MCF 10A (cell line): ENCODE measurements around the gene DAB1. TPM values are rescaled to one million over a fixed set of nuclear protein-coding genes. Genes with fewer than 3 reads are reported as not detected.

Experiments
- BruUV-seq: library from RNA; stranded (reverse); fragments of 400-500 nt; replicated peaks from 2 replicates; lab custom pipeline; 2021; lab: Mats Ljungman, UMichigan
- CTCF ChIA-PET: fragments of 300-600 bp; sonication (Branson Sonifier 250); formaldehyde crosslinking; extraction: SDS; loops from one replicate; lab custom pipeline; 2021; ENCODE audit warnings: antibody characterized with exemption, inconsistent platforms; lab: Yijun Ruan, JAX
- POLR2A ChIA-PET: fragments of 300-600, 350-650 bp; sonication (Branson Sonifier 250); formaldehyde crosslinking; extraction: SDS; loops from one replicate; lab custom pipeline; 2020; ENCODE audit warnings: antibody characterized with exemption, inconsistent platforms; lab: Yijun Ruan, JAX
- DNase-seq: peaks from one replicate; pipeline ENCODE4 v3.0.0-alpha.2; 2018; ENCODE audit not compliant: unreplicated experiment
- H3K27ac Mint-ChIP-seq: one replicate; pipeline ENCODE4 v1.8.0; 2022; ENCODE audit warnings: mild to moderate bottlenecking, low read depth, mixed read lengths; ENCODE audit not compliant: unreplicated experiment
- H3K27me3 Mint-ChIP-seq: one replicate; pipeline ENCODE4 v1.8.0; 2022; ENCODE audit warnings: mixed read lengths; ENCODE audit not compliant: insufficient read depth, unreplicated experiment
- H3K36me3 Mint-ChIP-seq: one replicate; pipeline ENCODE4 v1.8.0; 2022; ENCODE audit warnings: mild to moderate bottlenecking, moderate library complexity, mixed read lengths; ENCODE audit not compliant: insufficient read depth, unreplicated experiment
- H3K4me1 Mint-ChIP-seq: one replicate; pipeline ENCODE4 v1.8.0; 2022; ENCODE audit warnings: mixed read lengths; ENCODE audit not compliant: insufficient read depth, unreplicated experiment
- H3K4me3 Mint-ChIP-seq: one replicate; pipeline ENCODE4 v1.8.0; 2022; ENCODE audit warnings: mild to moderate bottlenecking, moderate library complexity, mixed read lengths; ENCODE audit not compliant: unreplicated experiment
- H3K9me3 Mint-ChIP-seq: one replicate; pipeline ENCODE4 v1.8.0; 2022; ENCODE audit warnings: mixed read lengths; ENCODE audit not compliant: unreplicated experiment
- CTCF ChIP-seq: fragments of 200-600 bp; IDR thresholded peaks from one replicate; pipeline ENCODE4 v1.8.0; 2022; ENCODE audit warnings: antibody characterized with exemption, mild to moderate bottlenecking; ENCODE audit not compliant: unreplicated experiment
- intact Hi-C: fragments of 100-400 bp; cut with micrococcal nuclease; formaldehyde crosslinking; loops from 2 replicates; pipeline ENCODE4 v1.14.1; 2022
- total RNA-seq: library from RNA; stranded (reverse); gene quantifications from 2 replicates; pipeline ENCODE4 v1.2.3, GENCODE V29; 2022

The DAB1 gene
- total RNA-seq, 1 experiment from 2014 or later, result not detected

- no peak for TF ChIP-seq CTCF
- DNase-seq, result no peak
- H3K4me1 Mint-ChIP-seq, result peaks cover 10% of the 10 kb centered on the region
- H3K27ac Mint-ChIP-seq, result no peak overlapping the region
- no peaks in the 10 kb centered on the region for H3K27me3 Mint-ChIP-seq
- no peak overlapping the region for H3K4me3 Mint-ChIP-seq
- intact Hi-C loops, result no loop called here
- ChIA-PET POLR2A (no interaction called here), CTCF (interaction anchor here (0.6 to 1.1 kb wide), 2 partner anchors 26 to 98 kb away, joined by 3 to 4 read pairs; no protein-coding TSS in a partner anchor)
- H3K9me3 Mint-ChIP-seq, result no peaks in the 10 kb centered on the region
- no peaks in the 10 kb centered on the region for H3K36me3 Mint-ChIP-seq
- no TSS peak for BruUV-seq
These were observed 307.0 kb downstream of the DAB1 start for GRCh38 chr1:57116871-57117270.

- H3K36me3 Mint-ChIP-seq, result no peaks in the 10 kb centered on the region
- no peak for DNase-seq
- intact Hi-C loops, result no loop called here
- no peak overlapping the region for H3K4me3 Mint-ChIP-seq
- H3K4me1 Mint-ChIP-seq, result peaks cover 10% of the 10 kb centered on the region
- no peaks in the 10 kb centered on the region for H3K9me3 Mint-ChIP-seq
- no TSS peak for BruUV-seq
- POLR2A ChIA-PET, result no interaction called here
- no peaks in the 10 kb centered on the region for H3K27me3 Mint-ChIP-seq
- TF ChIP-seq CTCF, result no peak
- H3K27ac Mint-ChIP-seq, result no peak overlapping the region
- CTCF ChIA-PET, result interaction anchor here (1.1 kb wide), 1 partner anchor 294 kb away, joined by 3 read pairs; no protein-coding TSS in a partner anchor
These were observed 308.7 kb downstream of the DAB1 start for GRCh38 chr1:57115030-57115614.

- H3K4me1 Mint-ChIP-seq, result no peaks in the 10 kb centered on the region
- H3K4me3 Mint-ChIP-seq, result no peak overlapping the region
- TF ChIP-seq CTCF, result no peak
- H3K36me3 Mint-ChIP-seq, result no peaks in the 10 kb centered on the region
- BruUV-seq, result no TSS peak
- H3K27ac Mint-ChIP-seq, result no peak overlapping the region
- H3K9me3 Mint-ChIP-seq, result no peaks in the 10 kb centered on the region
- intact Hi-C loops, result no loop called here
- no peaks in the 10 kb centered on the region for H3K27me3 Mint-ChIP-seq
- POLR2A ChIA-PET, result no interaction called here
- DNase-seq, result no peak
- CTCF ChIA-PET, result no interaction called here
These were observed 311.7 kb downstream of the DAB1 start for GRCh38 chr1:57112148-57112547.

- CTCF ChIA-PET, result no interaction called here
These were observed 312.7 kb downstream of the DAB1 start for GRCh38 chr1:57111175-57111574.

More at GRCh38 chr1:57111175-57111574, 312.7 kb downstream of the DAB1 start:
- Mint-ChIP-seq H3K27ac (no peak overlapping the region), H3K4me3 (no peak overlapping the region), H3K4me1 (no peaks in the 10 kb centered on the region), H3K36me3 (no peaks in the 10 kb centered on the region), H3K9me3 (no peaks in the 10 kb centered on the region), H3K27me3 (no peaks in the 10 kb centered on the region)
- no peak for DNase-seq
- no peak for TF ChIP-seq CTCF
- intact Hi-C loops, result no loop called here
- POLR2A ChIA-PET, result no interaction called here
- BruUV-seq, result no TSS peak
